HepG2 (cell line): ENCODE results near the gene HS6ST2. TPM values are rescaled to one million over a fixed set of nuclear protein-coding genes. Genes with fewer than 3 reads are reported as not detected.

Experiments
- ATAC-seq: fragments of 200-7000 bp; cut with Tn5 transposase; 3 replicates; pipeline ENCODE4 v1.9.1; 2020; ENCODE audit warnings: mild to moderate bottlenecking, moderate library complexity
- BruUV-seq: library from RNA; stranded (reverse); fragments of 400-500 nt; replicated peaks from 2 replicates; lab custom pipeline; 2021; lab: Mats Ljungman, UMichigan
- CTCF ChIA-PET: fragments of 300-600 bp; formaldehyde crosslinking; extraction: SDS; loops from one replicate; lab custom pipeline; 2021; ENCODE audit warnings: low total read pairs, inconsistent platforms, low intra/inter-chr PET ratio; lab: Yijun Ruan, JAX
- POLR2A ChIA-PET: fragments of 350-600 bp; sonication (Branson Sonifier 250); formaldehyde crosslinking; loops from one replicate; lab custom pipeline; 2020; ENCODE audit warnings: antibody characterized with exemption, inconsistent platforms; lab: Yijun Ruan, JAX
- DNase-seq: peaks from one replicate; pipeline ENCODE4 v3.0.0-alpha.2; 2015; ENCODE audit warnings: low spot score
- FAIRE-seq: peaks from 3 replicates; lab custom pipeline; 2011; peaks lifted over from hg19 to GRCh38; lab: Jason Lieb, UNC
- H2AFZ ChIP-seq: one replicate; pipeline ENCODE4 v1.6.1; 2011; ENCODE audit warnings: low read length, inconsistent platforms
- H3K27ac ChIP-seq: fragments of 300-600 bp; 3 replicates; pipeline ENCODE4 v1.8.0; 2011; ENCODE audit warnings: mixed run types, mild to moderate bottlenecking, mixed read lengths, low read length, inconsistent platforms; ENCODE audit not compliant: insufficient read depth; ENCODE audit errors: extremely low read length
- H3K27me3 ChIP-seq, 2 experiments: fragments of 200-600 bp in 1 of 2; 2 replicates in 1 of 2; 3 replicates in 1 of 2; pipeline versions ENCODE4 v1.6.0 to v1.8.0; 2011; ENCODE audit warnings: low read length in 2 of 2, mild to moderate bottlenecking in 2 of 2, moderate library complexity in 2 of 2, inconsistent platforms in 1 of 2; ENCODE audit not compliant: insufficient read depth in 2 of 2, control insufficient read depth in 1 of 2
- H3K36me3 ChIP-seq, 2 experiments: fragments of 200-600 bp in 1 of 2; replicated peaks in 1 of 2; 2 replicates in 1 of 2; 3 replicates in 1 of 2; pipeline versions ENCODE4 v1.5.1 to v1.8.0; 2011; ENCODE audit warnings: low read length in 2 of 2, inconsistent platforms in 1 of 2; ENCODE audit not compliant: insufficient read depth in 2 of 2, control insufficient read depth in 1 of 2
- H3K4me1 ChIP-seq: 2 replicates; pipeline ENCODE4 v1.5.1; 2012; ENCODE audit warnings: low read length, inconsistent platforms; ENCODE audit not compliant: insufficient read depth
- H3K4me2 ChIP-seq: 2 replicates; pipeline ENCODE4 v1.6.0; 2011; ENCODE audit warnings: low read depth, low read length, inconsistent platforms
- H3K4me3 ChIP-seq, 3 experiments: fragments of 200-600 bp in 1 of 3; sonication (generic), shearing (Covaris generic) in 1 of 3; replicated peaks in 1 of 3; 2 replicates each; pipeline ENCODE4 v1.5.1; 2011 to 2016; ENCODE audit warnings: low read length in 3 of 3, inconsistent platforms in 2 of 3, low read depth in 2 of 3, mild to moderate bottlenecking in 2 of 3, control low read depth in 1 of 3, mixed read lengths in 1 of 3; ENCODE audit not compliant: insufficient read depth in 1 of 3
- H3K79me2 ChIP-seq: one replicate; pipeline ENCODE4 v1.6.1; 2011; ENCODE audit warnings: low read length, inconsistent platforms; ENCODE audit not compliant: insufficient read depth
- H3K9ac ChIP-seq: 2 replicates; pipeline ENCODE4 v1.6.0; 2011; ENCODE audit warnings: mild to moderate bottlenecking, low read depth, low read length, inconsistent platforms; ENCODE audit not compliant: insufficient read depth
- H3K9me3 ChIP-seq: 2 replicates; pipeline ENCODE4 v1.5.1; 2012; ENCODE audit warnings: mild to moderate bottlenecking, low read length
- H4K20me1 ChIP-seq: 2 replicates; pipeline ENCODE4 v1.6.0; 2011; ENCODE audit warnings: inconsistent platforms, mild to moderate bottlenecking, low read length, moderate library complexity; ENCODE audit not compliant: insufficient read depth
- CENPBD1 ChIP-seq: sonication (generic); formaldehyde crosslinking; IDR thresholded peaks from 2 replicates; pipeline ENCODE4 v1.8.0; 2022; ENCODE audit warnings: missing genetic modification reagents, low read depth, mild to moderate bottlenecking, borderline replicate concordance
- JARID2 ChIP-seq: sonication (generic); formaldehyde crosslinking; IDR thresholded peaks from 2 replicates; pipeline ENCODE4 v1.8.1; 2023; ENCODE audit warnings: missing genetic modification reagents, inconsistent platforms; ENCODE audit not compliant: insufficient replicate concordance
- JUND ChIP-seq: sonication (generic); formaldehyde crosslinking; IDR thresholded peaks from 2 replicates; pipeline ENCODE4 v1.8.0; 2022; ENCODE audit warnings: mild to moderate bottlenecking, missing genetic modification reagents
- PATZ1 ChIP-seq: sonication (generic); formaldehyde crosslinking; IDR thresholded peaks from 2 replicates; pipeline ENCODE4 v1.4.0; 2020; ENCODE audit warnings: missing genetic modification reagents
- SNAI1 ChIP-seq: sonication (generic); formaldehyde crosslinking; IDR thresholded peaks from 2 replicates; pipeline ENCODE4 v1.5.0; 2020; ENCODE audit warnings: mild to moderate bottlenecking, missing genetic modification reagents, borderline replicate concordance
- SRSF1 ChIP-seq: fragments of 200-400 bp; formaldehyde crosslinking; optimal IDR thresholded peaks from 2 replicates; pipeline ENCODE3; 2017; ENCODE audit warnings: mild to moderate bottlenecking, low read depth, low read length, moderate library complexity
- ZBTB7A ChIP-seq: sonication (generic); formaldehyde crosslinking; IDR thresholded peaks from 2 replicates; pipeline ENCODE4 v1.8.0; 2022; ENCODE audit warnings: mild to moderate bottlenecking, missing genetic modification reagents
- ZNF101 ChIP-seq: sonication (generic); formaldehyde crosslinking; IDR thresholded peaks from 2 replicates; pipeline ENCODE4 v1.4.0; 2020; ENCODE audit warnings: mild to moderate bottlenecking, low read depth, missing genetic modification reagents, borderline replicate concordance
- ZNF121 ChIP-seq: sonication (generic); formaldehyde crosslinking; IDR thresholded peaks from 2 replicates; pipeline ENCODE4 v1.5.0; 2020; ENCODE audit warnings: mild to moderate bottlenecking, missing genetic modification reagents
- ZNF256 ChIP-seq: sonication (generic); formaldehyde crosslinking; conservative IDR thresholded peaks from 2 replicates; pipeline ENCODE4 v1.4.0; 2020; ENCODE audit warnings: missing genetic modification reagents
- ZNF510 ChIP-seq: sonication (generic); formaldehyde crosslinking; IDR thresholded peaks from 2 replicates; pipeline ENCODE4 v1.4.0; 2020; ENCODE audit warnings: low read depth, mild to moderate bottlenecking, missing genetic modification reagents
- ZNF569 ChIP-seq: sonication (generic); formaldehyde crosslinking; IDR thresholded peaks from 2 replicates; pipeline ENCODE4 v1.5.0; 2020; ENCODE audit warnings: mild to moderate bottlenecking, missing genetic modification reagents, moderate library complexity, borderline replicate concordance
- WGBS: methylation state at CpG from one replicate; pipeline ENCODE4 v1.1.6; 2017; ENCODE audit warnings: low lambda C conversion rate; 5-methylcytosine and 5-hydroxymethylcytosine counted together
- in situ Hi-C: cut with HindIII; loops from 2 replicates; pipeline ENCODE4 v1.10.0; 2017; ENCODE audit warnings: low pct_unique_long_range_greater_than_20kb; ENCODE audit not compliant: extremely low pct_ligation_motif_present
- intact Hi-C: fragments of 100-400 bp; cut with micrococcal nuclease; formaldehyde crosslinking; loops from one replicate; pipeline ENCODE4 v1.10.0; 2022; ENCODE audit not compliant: unreplicated experiment
- polyA plus RNA-seq, 8 experiments: library from polyadenylated mRNA; depleted of rRNA in 3 of 8; stranded (reverse) in 7 of 8; unstranded in 1 of 8; fragments of >200 nt; fragmentation: Illumina TruSeq in 4 of 8; extraction: Trizol in 4 of 8; gene quantifications; 2 replicates each; pipeline versions ENCODE4 v1.2.1 to v1.2.3, GENCODE V29; 2011 to 2016; ENCODE audit warnings: low read depth in 4 of 8, missing spikeins in 1 of 8, mixed read lengths in 1 of 8; ENCODE audit not compliant: insufficient read depth in 1 of 8
- total RNA-seq, 5 experiments: library from RNA; depleted of rRNA; stranded (reverse); fragments of >200 nt; fragmentation: Illumina TruSeq; extraction: Trizol; gene quantifications; 2 replicates each; pipeline ENCODE4 v1.2.3, GENCODE V29; 2016; ENCODE audit warnings: low read depth in 1 of 5

HS6ST2 gene
- total and polyA plus RNA-seq, 2 of the 13 experiments (the other 11 are each of a cell fraction or from before 2014, with no cell fraction given): 0.05 TPM; not detected in 1

- H3K9ac ChIP-seq: no peak overlapping the region
- ATAC-seq (no peak), DNase-seq (no peak), FAIRE-seq (no peak)
- CTCF ChIA-PET: no interaction called here
- no peak overlapping the region for H3K27ac ChIP-seq
- no peaks in the 10 kb centered on the region for H3K4me1 ChIP-seq
- H4K20me1 ChIP-seq: no peaks in the 10 kb centered on the region
- in situ Hi-C loops (no loop called here), intact Hi-C loops (no loop called here)
- BruUV-seq: no TSS peak
- H3K9me3 ChIP-seq: no peaks in the 10 kb centered on the region
- no peaks in the 10 kb centered on the region for H3K27me3 ChIP-seq
- no peaks in the 10 kb centered on the region for H3K79me2 ChIP-seq
- TF ChIP-seq SNAI1 (CRISPR knock-in tag) (no peak), JARID2 (CRISPR knock-in tag) (no peak), JUND (no peak), ZNF121 (CRISPR knock-in tag) (no peak), ZBTB7A (CRISPR knock-in tag) (no peak), CENPBD1 (CRISPR knock-in tag) (no peak), SRSF1 (no peak), PATZ1 (no peak), ZNF256 (CRISPR knock-in tag) (no peak), ZNF101 (no peak), ZNF569 (CRISPR knock-in tag) (no peak), ZNF510 (CRISPR knock-in tag) (no peak)
- H3K36me3 ChIP-seq: no peaks in the 10 kb centered on the region
- 42% methylated on average over 2 of the region's 2 CpGs for WGBS
- POLR2A ChIA-PET: no interaction called here
- no peak overlapping the region for H2AFZ ChIP-seq
- H3K4me3 ChIP-seq: no peak overlapping the region
- H3K4me2 ChIP-seq: no peak overlapping the region
Measured at GRCh38 chrX:132791714-132792113, 166.7 kb downstream of the HS6ST2 start.
